ENCODE measurements around the gene MTUS2. TPM values are rescaled to one million over a fixed set of nuclear protein-coding genes. Genes with fewer than 3 reads are reported as not detected.

MTUS2 gene
- total RNA-seq, 1 experiment from 2014 or later, result 1.7 TPM

GRCh38 chr13:29156136-29156535, 336.0 kb downstream of the MTUS2 start:
- H3K4me1 Mint-ChIP-seq (ENCODE audit: low read depth, unreplicated experiment), result no peaks in the 10 kb centered on the region
- ChIA-PET POLR2A (no interaction called here), CTCF (no interaction called here)
- H3K9me3 ChIP-seq, result 0 out of 2 replicates have a peak, but pooled peaks cover 4% of the 10 kb centered on the region
- peaks cover 12% of the 10 kb centered on the region for H3K27me3 Mint-ChIP-seq (ENCODE audit: insufficient read depth, unreplicated experiment)
- H3K4me1 ChIP-seq, result no peaks in the 10 kb centered on the region
- BruUV-seq (replicated peaks), result no TSS peak
- DNase-seq, result no peak
- no peak overlapping the region for H3K4me3 ChIP-seq (ENCODE audit: low read depth, low read length)
- intact Hi-C loops (cut with micrococcal nuclease; ENCODE audit: unreplicated experiment), result no loop called here
- TF ChIP-seq, protein P1, sequence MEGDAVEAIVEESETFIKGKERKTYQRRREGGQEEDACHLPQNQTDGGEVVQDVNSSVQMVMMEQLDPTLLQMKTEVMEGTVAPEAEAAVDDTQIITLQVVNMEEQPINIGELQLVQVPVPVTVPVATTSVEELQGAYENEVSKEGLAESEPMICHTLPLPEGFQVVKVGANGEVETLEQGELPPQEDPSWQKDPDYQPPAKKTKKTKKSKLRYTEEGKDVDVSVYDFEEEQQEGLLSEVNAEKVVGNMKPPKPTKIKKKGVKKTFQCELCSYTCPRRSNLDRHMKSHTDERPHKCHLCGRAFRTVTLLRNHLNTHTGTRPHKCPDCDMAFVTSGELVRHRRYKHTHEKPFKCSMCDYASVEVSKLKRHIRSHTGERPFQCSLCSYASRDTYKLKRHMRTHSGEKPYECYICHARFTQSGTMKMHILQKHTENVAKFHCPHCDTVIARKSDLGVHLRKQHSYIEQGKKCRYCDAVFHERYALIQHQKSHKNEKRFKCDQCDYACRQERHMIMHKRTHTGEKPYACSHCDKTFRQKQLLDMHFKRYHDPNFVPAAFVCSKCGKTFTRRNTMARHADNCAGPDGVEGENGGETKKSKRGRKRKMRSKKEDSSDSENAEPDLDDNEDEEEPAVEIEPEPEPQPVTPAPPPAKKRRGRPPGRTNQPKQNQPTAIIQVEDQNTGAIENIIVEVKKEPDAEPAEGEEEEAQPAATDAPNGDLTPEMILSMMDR (IDR thresholded peaks at IDR 0.05; ENCODE audit: insufficient read depth in 1 of 2, low read depth in 1 of 2, low read length in 1 of 2, severe bottlenecking in 1 of 2, unreplicated experiment in 1 of 2), result no peak
- H3K36me3 Mint-ChIP-seq (ENCODE audit: insufficient read depth, unreplicated experiment), result no peaks in the 10 kb centered on the region
- H3K27me3 ChIP-seq (replicated peaks; ENCODE audit: control insufficient read depth, insufficient read depth, low read length), result no peaks in the 10 kb centered on the region
- H3K9me3 Mint-ChIP-seq (ENCODE audit: unreplicated experiment), result no peaks in the 10 kb centered on the region
- no peak overlapping the region for H3K4me3 Mint-ChIP-seq (ENCODE audit: unreplicated experiment)
- no peak overlapping the region for H3K27ac Mint-ChIP-seq (ENCODE audit: unreplicated experiment)
- no peaks in the 10 kb centered on the region for H3K36me3 ChIP-seq (ENCODE audit: control insufficient read depth, insufficient read depth, low read length)

GRCh38 chr13:29159871-29160270, 339.7 kb downstream of the MTUS2 start:
- no peak overlapping the region for H3K4me3 ChIP-seq (ENCODE audit: low read depth, low read length)
- no peaks in the 10 kb centered on the region for H3K4me1 Mint-ChIP-seq (ENCODE audit: low read depth, unreplicated experiment)
- DNase-seq, result no peak
- CTCF ChIA-PET, result no interaction called here
- POLR2A ChIA-PET, result no interaction called here
- H3K27me3 Mint-ChIP-seq (ENCODE audit: insufficient read depth, unreplicated experiment), result peaks cover 10% of the 10 kb centered on the region
- H3K9me3 Mint-ChIP-seq (ENCODE audit: unreplicated experiment), result no peaks in the 10 kb centered on the region
- intact Hi-C loops (cut with micrococcal nuclease; ENCODE audit: unreplicated experiment), result no loop called here
- H3K36me3 Mint-ChIP-seq (ENCODE audit: insufficient read depth, unreplicated experiment), result no peaks in the 10 kb centered on the region
- no peak overlapping the region for H3K27ac Mint-ChIP-seq (ENCODE audit: unreplicated experiment)
- H3K36me3 ChIP-seq (ENCODE audit: control insufficient read depth, insufficient read depth, low read length), result no peaks in the 10 kb centered on the region
- H3K9me3 ChIP-seq, result no peaks in the 10 kb centered on the region
- H3K4me3 Mint-ChIP-seq (ENCODE audit: unreplicated experiment), result no peak overlapping the region
- no TSS peak for BruUV-seq (replicated peaks)
- H3K4me1 ChIP-seq, result no peaks in the 10 kb centered on the region
- H3K27me3 ChIP-seq (replicated peaks; ENCODE audit: control insufficient read depth, insufficient read depth, low read length), result no peaks in the 10 kb centered on the region; the same call in 1 of the 2 replicates
- TF ChIP-seq, protein P1 (IDR thresholded peaks at IDR 0.05; ENCODE audit: insufficient read depth in 1 of 2, low read depth in 1 of 2, low read length in 1 of 2, severe bottlenecking in 1 of 2, unreplicated experiment in 1 of 2), result no peak

- no peak overlapping the region for H3K4me3 Mint-ChIP-seq (ENCODE audit: unreplicated experiment)
- no peaks in the 10 kb centered on the region for H3K4me1 ChIP-seq
- H3K9me3 Mint-ChIP-seq (ENCODE audit: unreplicated experiment), result no peaks in the 10 kb centered on the region
- no peak for DNase-seq
- intact Hi-C loops (cut with micrococcal nuclease; ENCODE audit: unreplicated experiment), result no loop called here
- TF ChIP-seq, protein P1 (IDR thresholded peaks at IDR 0.05; ENCODE audit: insufficient read depth in 1 of 2, low read depth in 1 of 2, low read length in 1 of 2, severe bottlenecking in 1 of 2, unreplicated experiment in 1 of 2), result no peak
- no peaks in the 10 kb centered on the region for H3K9me3 ChIP-seq
- CTCF ChIA-PET, result no interaction called here
- H3K4me3 ChIP-seq (ENCODE audit: low read depth, low read length), result no peak overlapping the region
- no peaks in the 10 kb centered on the region for H3K36me3 Mint-ChIP-seq (ENCODE audit: insufficient read depth, unreplicated experiment)
- POLR2A ChIA-PET, result no interaction called here
- H3K27ac Mint-ChIP-seq (ENCODE audit: unreplicated experiment), result no peak overlapping the region
- peaks cover 10% of the 10 kb centered on the region for H3K27me3 Mint-ChIP-seq (ENCODE audit: insufficient read depth, unreplicated experiment)
- H3K4me1 Mint-ChIP-seq (ENCODE audit: low read depth, unreplicated experiment), result no peaks in the 10 kb centered on the region
- no TSS peak for BruUV-seq (replicated peaks)
- H3K27me3 ChIP-seq (replicated peaks; ENCODE audit: control insufficient read depth, insufficient read depth, low read length), result peaks cover 1% of the 10 kb centered on the region; the same call in 1 of the 2 replicates
- H3K36me3 ChIP-seq (ENCODE audit: control insufficient read depth, insufficient read depth, low read length), result no peaks in the 10 kb centered on the region
These were observed 340.7 kb downstream of the MTUS2 start for GRCh38 chr13:29160862-29161261.
